Astrocyte (in vitro differentiated cells and primary cell): ENCODE measurements around the gene TMEM18. TPM values are rescaled to one million over a fixed set of nuclear protein-coding genes. Genes with fewer than 3 reads are reported as not detected.

Experiments used
- DNase-seq: peaks from one replicate; pipeline ENCODE4 v3.0.0-alpha.2; 2010; ENCODE audit warnings: low read depth
- FAIRE-seq: peaks from 2 replicates; lab custom pipeline; 2011; peaks lifted over from hg19 to GRCh38; lab: Jason Lieb, UNC
- H2AFZ ChIP-seq: 2 replicates; pipeline ENCODE4 v1.6.0; 2012; ENCODE audit warnings: low read depth, low read length, inconsistent platforms
- H3K27ac ChIP-seq: 2 replicates; pipeline ENCODE4 v1.5.1; 2011; ENCODE audit warnings: low read depth, low read length, inconsistent platforms
- H3K27me3 ChIP-seq: 2 replicates; pipeline ENCODE4 v1.6.0; 2011; ENCODE audit warnings: low read length, inconsistent platforms; ENCODE audit not compliant: insufficient read depth
- H3K36me3 ChIP-seq: 2 replicates; pipeline ENCODE4 v1.5.1; 2011; ENCODE audit warnings: low read length, inconsistent platforms; ENCODE audit not compliant: insufficient read depth
- H3K4me1 ChIP-seq: 2 replicates; pipeline ENCODE4 v1.5.1; 2011; ENCODE audit warnings: low read length, inconsistent platforms; ENCODE audit not compliant: insufficient read depth
- H3K4me2 ChIP-seq: 2 replicates; pipeline ENCODE4 v1.6.0; 2012; ENCODE audit warnings: low read length, inconsistent platforms
- H3K4me3 ChIP-seq: 2 replicates; pipeline ENCODE4 v1.5.1; 2011; ENCODE audit warnings: low read depth, mild to moderate bottlenecking, low read length, inconsistent platforms; ENCODE audit not compliant: insufficient read depth
- H3K79me2 ChIP-seq: 2 replicates; pipeline ENCODE4 v1.6.0; 2012; ENCODE audit warnings: mild to moderate bottlenecking, low read length, inconsistent platforms; ENCODE audit not compliant: insufficient read depth
- H3K9ac ChIP-seq: 2 replicates; pipeline ENCODE4 v1.6.0; 2012; ENCODE audit warnings: mild to moderate bottlenecking, low read length, inconsistent platforms
- H3K9me3 ChIP-seq: 2 replicates; pipeline ENCODE4 v1.5.1; 2012; ENCODE audit warnings: low read depth, mild to moderate bottlenecking, low read length, inconsistent platforms; ENCODE audit not compliant: insufficient read depth
- H4K20me1 ChIP-seq: 2 replicates; pipeline ENCODE4 v1.6.0; 2012; ENCODE audit warnings: low read length, inconsistent platforms; ENCODE audit not compliant: insufficient read depth
- H3K27ac Mint-ChIP-seq: one replicate; pipeline ENCODE4 v1.8.0; 2021; ENCODE audit warnings: mild to moderate bottlenecking, mixed read lengths; ENCODE audit not compliant: unreplicated experiment
- H3K27me3 Mint-ChIP-seq: one replicate; pipeline ENCODE4 v1.8.0; 2021; ENCODE audit warnings: low read depth, mixed read lengths; ENCODE audit not compliant: unreplicated experiment
- H3K36me3 Mint-ChIP-seq: one replicate; pipeline ENCODE4 v1.8.0; 2021; ENCODE audit warnings: low read depth, mixed read lengths; ENCODE audit not compliant: unreplicated experiment
- H3K4me1 Mint-ChIP-seq: one replicate; pipeline ENCODE4 v1.8.0; 2021; ENCODE audit warnings: low read depth, mixed read lengths; ENCODE audit not compliant: unreplicated experiment
- H3K4me3 Mint-ChIP-seq: one replicate; pipeline ENCODE4 v1.8.0; 2021; ENCODE audit warnings: mild to moderate bottlenecking, moderate library complexity, mixed read lengths; ENCODE audit not compliant: unreplicated experiment
- H3K9me3 Mint-ChIP-seq: one replicate; pipeline ENCODE4 v1.8.0; 2021; ENCODE audit warnings: mild to moderate bottlenecking, mixed read lengths; ENCODE audit not compliant: unreplicated experiment
- CTCF ChIP-seq: IDR thresholded peaks from 2 replicates; pipeline ENCODE4 v1.5.1; 2011; ENCODE audit warnings: low read depth, mild to moderate bottlenecking, inconsistent platforms, low read length, moderate library complexity; ENCODE audit not compliant: insufficient read depth
- EZH2 ChIP-seq: IDR thresholded peaks from 2 replicates; pipeline ENCODE4 v1.6.1; 2012; ENCODE audit warnings: mild to moderate bottlenecking, low read length, inconsistent platforms; ENCODE audit not compliant: insufficient read depth
- total RNA-seq: library from RNA; stranded (reverse); gene quantifications from 2 replicates; pipeline ENCODE4 v1.2.1, GENCODE V29; 2021

TMEM18 gene
- total RNA-seq, 1 donor from 2014 or later, result 16.8 TPM

GRCh38 chr2:658426-658825 lies 18.8 kb downstream of the TMEM18 start:
- Mint-ChIP-seq H3K27me3 (peaks cover 8% of the 10 kb centered on the region), H3K27ac (no peak overlapping the region), H3K36me3 (no peaks in the 10 kb centered on the region), H3K9me3 (no peaks in the 10 kb centered on the region), H3K4me1 (no peaks in the 10 kb centered on the region), H3K4me3 (no peak overlapping the region)
- H3K27ac ChIP-seq, result no peak overlapping the region
- H3K4me2 ChIP-seq, result no peak overlapping the region
- peaks cover 6% of the 10 kb centered on the region for H3K27me3 ChIP-seq
- FAIRE-seq (no peak), DNase-seq (no peak)
- H3K4me1 ChIP-seq, result no peaks in the 10 kb centered on the region
- H3K9me3 ChIP-seq, result no peaks in the 10 kb centered on the region
- no peak overlapping the region for H3K4me3 ChIP-seq
- H4K20me1 ChIP-seq, result no peaks in the 10 kb centered on the region
- no peak overlapping the region for H3K9ac ChIP-seq
- no peak overlapping the region for H2AFZ ChIP-seq
- H3K36me3 ChIP-seq, result no peaks in the 10 kb centered on the region
- no peaks in the 10 kb centered on the region for H3K79me2 ChIP-seq
- no peak for TF ChIP-seq EZH2
- TF ChIP-seq CTCF, result no peak

GRCh38 chr2:657766-658165 lies 19.4 kb downstream of the TMEM18 start:
- H3K4me3 Mint-ChIP-seq, result no peak overlapping the region
- no peaks in the 10 kb centered on the region for H3K4me1 Mint-ChIP-seq
- FAIRE-seq (no peak), DNase-seq (no peak)
- Histone ChIP-seq H4K20me1 (no peaks in the 10 kb centered on the region), H3K4me3 (no peak overlapping the region), H3K36me3 (no peaks in the 10 kb centered on the region), H3K27me3 (peaks cover 6% of the 10 kb centered on the region), H3K4me1 (no peaks in the 10 kb centered on the region), H3K79me2 (no peaks in the 10 kb centered on the region), H2AFZ (no peak overlapping the region), H3K9ac (no peak overlapping the region), H3K4me2 (no peak overlapping the region), H3K27ac (no peak overlapping the region), H3K9me3 (no peaks in the 10 kb centered on the region)
- no peaks in the 10 kb centered on the region for H3K36me3 Mint-ChIP-seq
- no peak for TF ChIP-seq CTCF
- no peak for TF ChIP-seq EZH2
- H3K9me3 Mint-ChIP-seq, result no peaks in the 10 kb centered on the region
- H3K27me3 Mint-ChIP-seq, result peaks cover 8% of the 10 kb centered on the region
- H3K27ac Mint-ChIP-seq, result no peak overlapping the region

- Mint-ChIP-seq H3K36me3 (no peaks in the 10 kb centered on the region), H3K27ac (no peak overlapping the region), H3K4me3 (no peak overlapping the region), H3K27me3 (peaks cover 8% of the 10 kb centered on the region), H3K4me1 (no peaks in the 10 kb centered on the region), H3K9me3 (no peaks in the 10 kb centered on the region)
- H3K4me2 ChIP-seq, result no peak overlapping the region
- no peaks in the 10 kb centered on the region for H3K4me1 ChIP-seq
- no peak overlapping the region for H2AFZ ChIP-seq
- H3K9ac ChIP-seq, result no peak overlapping the region
- no peak overlapping the region for H3K27ac ChIP-seq
- H3K9me3 ChIP-seq, result no peaks in the 10 kb centered on the region
- H3K36me3 ChIP-seq, result no peaks in the 10 kb centered on the region
- peaks cover 6% of the 10 kb centered on the region for H3K27me3 ChIP-seq
- no peak for TF ChIP-seq CTCF
- no peaks in the 10 kb centered on the region for H3K79me2 ChIP-seq
- H4K20me1 ChIP-seq, result no peaks in the 10 kb centered on the region
- DNase-seq, result no peak
- H3K4me3 ChIP-seq, result no peak overlapping the region
- no peak for FAIRE-seq
Observed at GRCh38 chr2:656676-657075, 20.5 kb downstream of the TMEM18 start.
